ENCODE results near the gene AFF2.

The AFF2 gene

GRCh38 chrX:148552775-148553174, 52.4 kb downstream of the AFF2 start:
- Histone ChIP-seq H3K9me3 (ENCODE audit: severe bottlenecking) (no peaks in the 10 kb centered on the region), H3K27ac (ENCODE audit: poor library complexity, severe bottlenecking) (no peak overlapping the region), H3K36me3 (ENCODE audit: low read depth) (no peaks in the 10 kb centered on the region), H3K4me1 (ENCODE audit: insufficient read depth, poor library complexity, severe bottlenecking) (no peaks in the 10 kb centered on the region), H3K4me3 (ENCODE audit: severe bottlenecking) (no peak overlapping the region), H3K27me3 (ENCODE audit: insufficient read depth, poor library complexity, severe bottlenecking) (no peaks in the 10 kb centered on the region)
- no peak for TF ChIP-seq CTCF (IDR thresholded peaks at IDR 0.05; ENCODE audit: poor library complexity, severe bottlenecking)
- ATAC-seq (ENCODE audit: low read depth), result no peak
- DNase-seq (ENCODE audit: low spot score), result no peak

- no peaks in the 10 kb centered on the region for H3K9me3 ChIP-seq (ENCODE audit: severe bottlenecking)
- no peaks in the 10 kb centered on the region for H3K27me3 ChIP-seq (ENCODE audit: insufficient read depth, poor library complexity, severe bottlenecking)
- no peaks in the 10 kb centered on the region for H3K4me1 ChIP-seq (ENCODE audit: insufficient read depth, poor library complexity, severe bottlenecking)
Measured at GRCh38 chrX:148555101-148555500, 54.7 kb downstream of the AFF2 start.

GRCh38 chrX:148555571-148556243, 55.3 kb downstream of the AFF2 start:
- ATAC-seq (ENCODE audit: low read depth) (no peak), DNase-seq (ENCODE audit: low spot score) (no peak)
- no peaks in the 10 kb centered on the region for H3K4me1 ChIP-seq (ENCODE audit: insufficient read depth, poor library complexity, severe bottlenecking)
- H3K36me3 ChIP-seq (ENCODE audit: low read depth), result no peaks in the 10 kb centered on the region
- H3K4me3 ChIP-seq (ENCODE audit: severe bottlenecking), result no peak overlapping the region
- H3K27ac ChIP-seq (ENCODE audit: poor library complexity, severe bottlenecking), result no peak overlapping the region
- no peaks in the 10 kb centered on the region for H3K27me3 ChIP-seq (ENCODE audit: insufficient read depth, poor library complexity, severe bottlenecking)
- no peaks in the 10 kb centered on the region for H3K9me3 ChIP-seq (ENCODE audit: severe bottlenecking)
- no peak for TF ChIP-seq CTCF (IDR thresholded peaks at IDR 0.05; ENCODE audit: poor library complexity, severe bottlenecking)

More at GRCh38 chrX:148555101-148555500, 54.7 kb downstream of the AFF2 start:
- Histone ChIP-seq H3K27ac (ENCODE audit: poor library complexity, severe bottlenecking) (no peak overlapping the region), H3K36me3 (ENCODE audit: low read depth) (no peaks in the 10 kb centered on the region), H3K4me3 (ENCODE audit: severe bottlenecking) (no peak overlapping the region)
- DNase-seq (ENCODE audit: low spot score) (no peak), ATAC-seq (ENCODE audit: low read depth) (no peak)
- TF ChIP-seq CTCF (IDR thresholded peaks at IDR 0.05; ENCODE audit: poor library complexity, severe bottlenecking), result no peak

GRCh38 chrX:148556498-148556897, 56.1 kb downstream of the AFF2 start:
- no peaks in the 10 kb centered on the region for H3K27me3 ChIP-seq (ENCODE audit: insufficient read depth, poor library complexity, severe bottlenecking)
- no peaks in the 10 kb centered on the region for H3K4me1 ChIP-seq (ENCODE audit: insufficient read depth, poor library complexity, severe bottlenecking)
- H3K4me3 ChIP-seq (ENCODE audit: severe bottlenecking), result no peak overlapping the region
- DNase-seq (ENCODE audit: low spot score) (no peak), ATAC-seq (ENCODE audit: low read depth) (no peak)
- no peaks in the 10 kb centered on the region for H3K36me3 ChIP-seq (ENCODE audit: low read depth)
- TF ChIP-seq CTCF (IDR thresholded peaks at IDR 0.05; ENCODE audit: poor library complexity, severe bottlenecking), result no peak
- H3K27ac ChIP-seq (ENCODE audit: poor library complexity, severe bottlenecking), result no peak overlapping the region
- no peaks in the 10 kb centered on the region for H3K9me3 ChIP-seq (ENCODE audit: severe bottlenecking)

GRCh38 chrX:148562846-148563245, 62.4 kb downstream of the AFF2 start:
- H3K4me3 ChIP-seq (ENCODE audit: severe bottlenecking), result no peak overlapping the region
- H3K9me3 ChIP-seq (ENCODE audit: severe bottlenecking), result no peaks in the 10 kb centered on the region
- H3K27me3 ChIP-seq (ENCODE audit: insufficient read depth, poor library complexity, severe bottlenecking), result no peaks in the 10 kb centered on the region
- DNase-seq (ENCODE audit: low spot score) (no peak), ATAC-seq (ENCODE audit: low read depth) (no peak)
- no peak for TF ChIP-seq CTCF (IDR thresholded peaks at IDR 0.05; ENCODE audit: poor library complexity, severe bottlenecking)
- no peak overlapping the region for H3K27ac ChIP-seq (ENCODE audit: poor library complexity, severe bottlenecking)
- H3K4me1 ChIP-seq (ENCODE audit: insufficient read depth, poor library complexity, severe bottlenecking), result no peaks in the 10 kb centered on the region
- no peaks in the 10 kb centered on the region for H3K36me3 ChIP-seq (ENCODE audit: low read depth)

Data from RWPE2 (cell line).